SK-N-SH treated with all-trans-retinoic acid at 6 μM for 48 hours (cell line): ENCODE measurements around the gene FLRT1.

Experiments used
- ATAC-seq: fragments of 200-7000 bp; cut with Tn5 transposase; 3 replicates; pipeline ENCODE4 v1.9.1; 2020; ENCODE audit warnings: mild to moderate bottlenecking, moderate library complexity
- ARNTL ChIP-seq: fragments of 450-650 bp; formaldehyde crosslinking; IDR thresholded peaks from 2 replicates; pipeline ENCODE4 v1.5.0; 2020; ENCODE audit warnings: low read depth, mild to moderate bottlenecking, moderate library complexity, borderline replicate concordance
- BACH2 ChIP-seq: fragments of 250-450 bp; sonication (Bioruptor Pico); IDR thresholded peaks from 2 replicates; pipeline ENCODE4 v1.9.0; 2021; ENCODE audit warnings: mild to moderate bottlenecking, borderline replicate concordance
- CREB5 ChIP-seq: fragments of 250-450 bp; sonication (Bioruptor Pico); IDR thresholded peaks from 2 replicates; pipeline ENCODE4 v1.5.1; 2020; ENCODE audit warnings: low read depth, mild to moderate bottlenecking, moderate library complexity
- CSDC2 ChIP-seq: fragments of 250-450 bp; sonication (Bioruptor Pico); IDR thresholded peaks from 2 replicates; pipeline ENCODE4 v1.5.0; 2020; ENCODE audit warnings: mild to moderate bottlenecking, moderate library complexity
- CSRNP3 ChIP-seq: fragments of 250-450 bp; sonication (Bioruptor Pico); IDR thresholded peaks from 2 replicates; pipeline ENCODE4 v1.5.1; 2021; ENCODE audit warnings: mild to moderate bottlenecking, moderate library complexity
- ESRRG ChIP-seq: fragments of 250-450 bp; sonication (Bioruptor Pico); IDR thresholded peaks from 2 replicates; pipeline ENCODE4 v1.6.1; 2021; ENCODE audit warnings: mild to moderate bottlenecking
- GLIS3 ChIP-seq: fragments of 250-450 bp; sonication (Bioruptor Pico); IDR thresholded peaks from 2 replicates; pipeline ENCODE4 v1.5.0; 2020; ENCODE audit warnings: mild to moderate bottlenecking, moderate library complexity
- ISL1 ChIP-seq: fragments of 250-450 bp; sonication (Bioruptor Pico); IDR thresholded peaks from 2 replicates; pipeline ENCODE4 v2.1.2; 2022; ENCODE audit warnings: mild to moderate bottlenecking, moderate library complexity
- OSR1 ChIP-seq: fragments of 250-450 bp; sonication (Bioruptor Pico); IDR thresholded peaks from 2 replicates; pipeline ENCODE4 v1.8.0; 2022; ENCODE audit warnings: moderate library complexity, mild to moderate bottlenecking, inconsistent platforms
- POU6F1 ChIP-seq: fragments of 250-450 bp; sonication (Bioruptor Pico); IDR thresholded peaks from 2 replicates; pipeline ENCODE4 v1.8.0; 2021; ENCODE audit warnings: low read depth, mild to moderate bottlenecking, moderate library complexity, borderline replicate concordance
- PPARA ChIP-seq: fragments of 250-450 bp; sonication (Bioruptor Pico); IDR thresholded peaks from 2 replicates; pipeline ENCODE4 v1.5.0; 2020; ENCODE audit warnings: mild to moderate bottlenecking, borderline replicate concordance
- RARB ChIP-seq: fragments of 250-450 bp; sonication (Bioruptor Pico); IDR thresholded peaks from 2 replicates; pipeline ENCODE4 v1.8.0; 2021; ENCODE audit warnings: mild to moderate bottlenecking, moderate library complexity
- SNAI2 ChIP-seq: fragments of 250-450 bp; sonication (Bioruptor Pico); IDR thresholded peaks from 2 replicates; pipeline ENCODE4 v1.5.0; 2020; ENCODE audit warnings: mild to moderate bottlenecking, moderate library complexity
- TCF4 ChIP-seq: fragments of 250-450 bp; sonication (Bioruptor Pico); IDR thresholded peaks from 2 replicates; pipeline ENCODE4 v1.8.0; 2021; ENCODE audit warnings: mild to moderate bottlenecking, moderate library complexity, borderline replicate concordance
- TOX ChIP-seq: fragments of 250-450 bp; sonication (Bioruptor Pico); IDR thresholded peaks from 2 replicates; pipeline ENCODE4 v1.8.0; 2021; ENCODE audit warnings: mild to moderate bottlenecking, moderate library complexity, borderline replicate concordance
- ZC3H10 ChIP-seq: fragments of 250-450 bp; sonication (Bioruptor Pico); IDR thresholded peaks from 2 replicates; pipeline ENCODE4 v1.5.1; 2021; ENCODE audit warnings: mild to moderate bottlenecking, moderate library complexity
- ZFP3 ChIP-seq: fragments of 250-450 bp; sonication (Bioruptor Pico); IDR thresholded peaks from 2 replicates; pipeline ENCODE4 v1.5.0; 2020; ENCODE audit warnings: mild to moderate bottlenecking, moderate library complexity
- ZFP30 ChIP-seq: fragments of 450-650 bp; formaldehyde crosslinking; IDR thresholded peaks from 2 replicates; pipeline ENCODE4 v1.5.0; 2022; ENCODE audit warnings: mild to moderate bottlenecking, moderate library complexity
- ZNF565 ChIP-seq: fragments of 450-650 bp; formaldehyde crosslinking; conservative IDR thresholded peaks from 2 replicates; pipeline ENCODE4 v1.5.0; 2020; ENCODE audit warnings: low read depth, mild to moderate bottlenecking, moderate library complexity
- ZNF70 ChIP-seq: fragments of 450-650 bp; formaldehyde crosslinking; IDR thresholded peaks from 2 replicates; pipeline ENCODE4 v1.5.0; 2020; ENCODE audit warnings: mild to moderate bottlenecking, moderate library complexity
- ZNF8 ChIP-seq: fragments of 450-650 bp; formaldehyde crosslinking; IDR thresholded peaks from 2 replicates; pipeline ENCODE4 v1.5.0; 2020; ENCODE audit warnings: mild to moderate bottlenecking, moderate library complexity
- TF ChIP-seq, protein P1 (sequence below): fragments of 250-450 bp; sonication (Bioruptor Pico); IDR thresholded peaks from 2 replicates; pipeline ENCODE4 v1.5.0; 2020; ENCODE audit warnings: mild to moderate bottlenecking, moderate library complexity
- TF ChIP-seq, protein P2 (sequence below): fragments of 250-450 bp; sonication (Bioruptor Pico); IDR thresholded peaks from 2 replicates; pipeline ENCODE4 v1.8.0; 2020; ENCODE audit warnings: mild to moderate bottlenecking, moderate library complexity, borderline replicate concordance

The FLRT1 gene

GRCh38 chr11:64080390-64080789, 44.7 kb downstream of the FLRT1 start:
- no peak for TF ChIP-seq ZNF70 (CRISPR knock-in tag)
- no peak for TF ChIP-seq TCF4
- TF ChIP-seq ISL1 (CRISPR knock-in tag), result no peak
- TF ChIP-seq PPARA (CRISPR knock-in tag), result no peak
- ATAC-seq, result no peak

DNA sequence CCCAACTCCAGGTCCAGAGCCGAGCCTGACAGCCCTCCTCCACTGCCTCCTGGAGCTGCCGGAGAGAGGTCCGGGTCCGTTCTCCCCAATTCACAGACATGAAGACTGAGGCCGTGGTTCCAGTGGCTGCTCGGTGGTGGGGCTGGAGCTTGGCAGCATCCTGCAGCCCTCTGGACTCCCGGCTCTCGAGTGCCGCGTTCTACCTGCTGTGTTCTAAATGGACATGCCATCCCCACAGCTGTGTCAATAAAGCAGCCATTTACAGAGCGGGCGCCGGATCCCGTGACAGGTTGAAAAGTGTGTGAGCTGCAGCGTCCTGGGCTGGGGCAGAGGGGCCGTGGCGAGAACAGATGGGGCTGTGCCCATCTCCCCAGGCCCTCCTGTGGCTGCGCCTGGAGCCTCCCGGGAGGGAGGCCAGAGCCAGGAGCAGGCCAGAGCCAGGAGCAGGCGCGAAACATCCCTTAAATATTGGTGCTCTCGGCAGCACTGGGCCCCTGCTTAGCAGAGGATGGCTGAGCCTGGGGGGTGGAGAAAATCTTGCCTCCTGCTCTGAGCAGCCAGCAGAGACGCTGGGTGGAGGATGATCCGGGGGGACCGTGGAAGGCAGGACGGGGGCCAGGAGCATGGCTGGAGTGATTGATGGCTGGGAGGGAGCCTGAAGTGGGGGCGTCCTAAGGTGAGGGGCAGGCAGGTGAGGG, 46.2 kb downstream of the FLRT1 start:
- TF ChIP-seq TOX (CRISPR knock-in tag) (no peak), ZC3H10 (CRISPR knock-in tag) (no peak), ZNF565 (CRISPR knock-in tag) (no peak), SNAI2 (CRISPR knock-in tag) (no peak), ZFP30 (CRISPR knock-in tag) (no peak), GLIS3 (no peak), ZNF8 (no peak), ARNTL (CRISPR knock-in tag) (no peak), ISL1 (CRISPR knock-in tag) (no peak), ESRRG (no peak), CSRNP3 (CRISPR knock-in tag) (no peak), OSR1 (CRISPR knock-in tag) (no peak), BACH2 (no peak), CREB5 (no peak), POU6F1 (CRISPR knock-in tag) (no peak)
- TF ChIP-seq, all 23 proteins: peak for 0
- no peak for ATAC-seq

- no peak for ATAC-seq
- TF ChIP-seq ZFP3 (CRISPR knock-in tag), result no peak
- TF ChIP-seq PPARA (CRISPR knock-in tag), result no peak
- TF ChIP-seq ZNF8, result no peak
- TF ChIP-seq ZNF565 (CRISPR knock-in tag), result no peak
- TF ChIP-seq, protein P1, sequence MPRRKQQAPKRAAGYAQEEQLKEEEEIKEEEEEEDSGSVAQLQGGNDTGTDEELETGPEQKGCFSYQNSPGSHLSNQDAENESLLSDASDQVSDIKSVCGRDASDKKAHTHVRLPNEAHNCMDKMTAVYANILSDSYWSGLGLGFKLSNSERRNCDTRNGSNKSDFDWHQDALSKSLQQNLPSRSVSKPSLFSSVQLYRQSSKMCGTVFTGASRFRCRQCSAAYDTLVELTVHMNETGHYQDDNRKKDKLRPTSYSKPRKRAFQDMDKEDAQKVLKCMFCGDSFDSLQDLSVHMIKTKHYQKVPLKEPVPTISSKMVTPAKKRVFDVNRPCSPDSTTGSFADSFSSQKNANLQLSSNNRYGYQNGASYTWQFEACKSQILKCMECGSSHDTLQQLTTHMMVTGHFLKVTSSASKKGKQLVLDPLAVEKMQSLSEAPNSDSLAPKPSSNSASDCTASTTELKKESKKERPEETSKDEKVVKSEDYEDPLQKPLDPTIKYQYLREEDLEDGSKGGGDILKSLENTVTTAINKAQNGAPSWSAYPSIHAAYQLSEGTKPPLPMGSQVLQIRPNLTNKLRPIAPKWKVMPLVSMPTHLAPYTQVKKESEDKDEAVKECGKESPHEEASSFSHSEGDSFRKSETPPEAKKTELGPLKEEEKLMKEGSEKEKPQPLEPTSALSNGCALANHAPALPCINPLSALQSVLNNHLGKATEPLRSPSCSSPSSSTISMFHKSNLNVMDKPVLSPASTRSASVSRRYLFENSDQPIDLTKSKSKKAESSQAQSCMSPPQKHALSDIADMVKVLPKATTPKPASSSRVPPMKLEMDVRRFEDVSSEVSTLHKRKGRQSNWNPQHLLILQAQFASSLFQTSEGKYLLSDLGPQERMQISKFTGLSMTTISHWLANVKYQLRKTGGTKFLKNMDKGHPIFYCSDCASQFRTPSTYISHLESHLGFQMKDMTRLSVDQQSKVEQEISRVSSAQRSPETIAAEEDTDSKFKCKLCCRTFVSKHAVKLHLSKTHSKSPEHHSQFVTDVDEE (CRISPR knock-in tag), result no peak
- TF ChIP-seq TCF4, result no peak
- no peak for TF ChIP-seq ZNF70 (CRISPR knock-in tag)
- no peak for TF ChIP-seq ESRRG
- TF ChIP-seq RARB (CRISPR knock-in tag), result no peak
- no peak for TF ChIP-seq GLIS3
- no peak for TF ChIP-seq POU6F1 (CRISPR knock-in tag)
- no peak for TF ChIP-seq ARNTL (CRISPR knock-in tag)
- TF ChIP-seq CREB5, result no peak
- TF ChIP-seq CSDC2 (CRISPR knock-in tag), result no peak
- TF ChIP-seq ISL1 (CRISPR knock-in tag), result no peak
- no peak for TF ChIP-seq ZFP30 (CRISPR knock-in tag)
- TF ChIP-seq, protein P2, sequence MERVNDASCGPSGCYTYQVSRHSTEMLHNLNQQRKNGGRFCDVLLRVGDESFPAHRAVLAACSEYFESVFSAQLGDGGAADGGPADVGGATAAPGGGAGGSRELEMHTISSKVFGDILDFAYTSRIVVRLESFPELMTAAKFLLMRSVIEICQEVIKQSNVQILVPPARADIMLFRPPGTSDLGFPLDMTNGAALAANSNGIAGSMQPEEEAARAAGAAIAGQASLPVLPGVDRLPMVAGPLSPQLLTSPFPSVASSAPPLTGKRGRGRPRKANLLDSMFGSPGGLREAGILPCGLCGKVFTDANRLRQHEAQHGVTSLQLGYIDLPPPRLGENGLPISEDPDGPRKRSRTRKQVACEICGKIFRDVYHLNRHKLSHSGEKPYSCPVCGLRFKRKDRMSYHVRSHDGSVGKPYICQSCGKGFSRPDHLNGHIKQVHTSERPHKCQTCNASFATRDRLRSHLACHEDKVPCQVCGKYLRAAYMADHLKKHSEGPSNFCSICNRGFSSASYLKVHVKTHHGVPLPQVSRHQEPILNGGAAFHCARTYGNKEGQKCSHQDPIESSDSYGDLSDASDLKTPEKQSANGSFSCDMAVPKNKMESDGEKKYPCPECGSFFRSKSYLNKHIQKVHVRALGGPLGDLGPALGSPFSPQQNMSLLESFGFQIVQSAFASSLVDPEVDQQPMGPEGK (CRISPR knock-in tag), result no peak
- TF ChIP-seq BACH2, result no peak
- TF ChIP-seq SNAI2 (CRISPR knock-in tag), result no peak
- TF ChIP-seq TOX (CRISPR knock-in tag), result no peak
- TF ChIP-seq, all 23 proteins: peak for 0
These were observed 47.8 kb downstream of the FLRT1 start for GRCh38 chr11:64083398-64084080.
